Astrocyte (in vitro differentiated cells and primary cell): Measurements from ENCODE around the gene TBC1D16.

Experiments
- CTCF ChIP-seq: IDR thresholded peaks from 2 replicates; pipeline ENCODE4 v1.5.1; 2011; ENCODE audit warnings: low read depth, mild to moderate bottlenecking, inconsistent platforms, low read length, moderate library complexity; ENCODE audit not compliant: insufficient read depth
- EZH2 ChIP-seq: IDR thresholded peaks from 2 replicates; pipeline ENCODE4 v1.6.1; 2012; ENCODE audit warnings: mild to moderate bottlenecking, low read length, inconsistent platforms; ENCODE audit not compliant: insufficient read depth

GRCh38 chr17:79947351-79948031, 88.2 kb downstream of the TBC1D16 start:
- TF ChIP-seq EZH2 (no peak), CTCF (no peak)
